Endothelial cell of umbilical vein (primary cell): Measurements from ENCODE around the gene GABPB2.

Experiments
- EZH2 ChIP-seq: IDR thresholded peaks from 2 replicates; pipeline ENCODE4 v1.6.1; 2012; ENCODE audit warnings: borderline replicate concordance, low read depth, mild to moderate bottlenecking, moderate library complexity, low read length, inconsistent platforms; ENCODE audit not compliant: severe bottlenecking
- POLR2A ChIP-seq: IDR thresholded peaks from 2 replicates; pipeline ENCODE4 v1.6.1; 2012; ENCODE audit warnings: low read depth, mild to moderate bottlenecking, control low read depth, low read length
- POLR2AphosphoS5 ChIP-seq: IDR thresholded peaks from 2 replicates; pipeline ENCODE4 v1.6.1; 2012; ENCODE audit warnings: low read depth, mild to moderate bottlenecking, control low read depth, low read length, moderate library complexity; ENCODE audit not compliant: insufficient read depth
- TF ChIP-seq, protein P1 (sequence below), 2 donors: IDR thresholded peaks; 1 replicate in 1 of 2; 2 replicates in 1 of 2; pipeline ENCODE4 v1.5.1; 2011; ENCODE audit warnings: low read length in 2 of 2, mild to moderate bottlenecking in 2 of 2, moderate library complexity in 2 of 2, control low read depth in 1 of 2, inconsistent platforms in 1 of 2, low read depth in 1 of 2; ENCODE audit not compliant: insufficient read depth in 1 of 2; ENCODE audit errors: extremely low read depth in 1 of 2

DNA sequence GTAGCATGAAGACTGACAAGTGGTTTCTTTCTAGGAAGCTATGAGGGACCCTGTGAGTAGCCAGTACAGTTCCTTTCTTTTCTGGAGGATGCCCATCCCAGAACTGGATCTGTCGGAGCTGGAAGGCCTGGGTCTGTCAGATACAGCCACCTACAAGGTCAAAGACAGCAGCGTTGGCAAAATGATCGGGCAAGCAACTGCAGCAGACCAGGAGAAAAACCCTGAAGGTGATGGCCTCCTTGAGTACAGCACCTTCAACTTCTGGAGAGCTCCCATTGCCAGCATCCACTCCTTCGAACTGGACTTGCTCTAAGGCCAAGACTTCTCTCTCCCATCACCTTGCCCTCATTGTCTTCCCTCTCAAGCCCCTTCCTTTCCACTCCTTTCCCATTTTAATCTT, 3.4 kb upstream of the GABPB2 start:
- TF ChIP-seq POLR2AphosphoS5 (no peak), POLR2A (no peak), EZH2 (no peak)
- TF ChIP-seq, protein P1, sequence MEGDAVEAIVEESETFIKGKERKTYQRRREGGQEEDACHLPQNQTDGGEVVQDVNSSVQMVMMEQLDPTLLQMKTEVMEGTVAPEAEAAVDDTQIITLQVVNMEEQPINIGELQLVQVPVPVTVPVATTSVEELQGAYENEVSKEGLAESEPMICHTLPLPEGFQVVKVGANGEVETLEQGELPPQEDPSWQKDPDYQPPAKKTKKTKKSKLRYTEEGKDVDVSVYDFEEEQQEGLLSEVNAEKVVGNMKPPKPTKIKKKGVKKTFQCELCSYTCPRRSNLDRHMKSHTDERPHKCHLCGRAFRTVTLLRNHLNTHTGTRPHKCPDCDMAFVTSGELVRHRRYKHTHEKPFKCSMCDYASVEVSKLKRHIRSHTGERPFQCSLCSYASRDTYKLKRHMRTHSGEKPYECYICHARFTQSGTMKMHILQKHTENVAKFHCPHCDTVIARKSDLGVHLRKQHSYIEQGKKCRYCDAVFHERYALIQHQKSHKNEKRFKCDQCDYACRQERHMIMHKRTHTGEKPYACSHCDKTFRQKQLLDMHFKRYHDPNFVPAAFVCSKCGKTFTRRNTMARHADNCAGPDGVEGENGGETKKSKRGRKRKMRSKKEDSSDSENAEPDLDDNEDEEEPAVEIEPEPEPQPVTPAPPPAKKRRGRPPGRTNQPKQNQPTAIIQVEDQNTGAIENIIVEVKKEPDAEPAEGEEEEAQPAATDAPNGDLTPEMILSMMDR (IDR thresholded peaks at IDR 0.05; ENCODE audit: extremely low read depth in 1 of 2, insufficient read depth in 1 of 2, low read depth in 1 of 2, low read length in 2 of 2) = no peak
